Sigmoid colon (tissue), 7 donors: ENCODE data around the gene TMPRSS11A. TPM values are rescaled to one million over a fixed set of nuclear protein-coding genes. Genes with fewer than 3 reads are reported as not detected.

Experiments
- DNase-seq: peaks from one replicate; pipeline ENCODE4 v3.0.0-alpha.2; 2019
- H3K27ac ChIP-seq, 4 donors: fragments of 200-600 bp; sonication (generic); one replicate each; pipeline ENCODE4 v1.5.1; 2016 to 2019; ENCODE audit warnings: mild to moderate bottlenecking in 1 of 4
- H3K27me3 ChIP-seq, 3 donors: fragments of 200-600 bp; sonication (generic); one replicate each; pipeline ENCODE4 v1.5.1; 2019; ENCODE audit warnings: mild to moderate bottlenecking in 1 of 3
- H3K36me3 ChIP-seq, 4 donors: fragments of 200-600 bp; sonication (generic); one replicate each; pipeline ENCODE4 v1.5.1; 2016 to 2019
- H3K4me1 ChIP-seq, 4 donors: fragments of 200-600 bp; sonication (generic); one replicate each; pipeline ENCODE4 v1.5.1; 2017 to 2019
- H3K4me3 ChIP-seq, 4 donors: fragments of 200-600 bp; sonication (generic); one replicate each; pipeline ENCODE4 v1.5.1; 2017 to 2019; ENCODE audit warnings: mild to moderate bottlenecking in 2 of 4, moderate library complexity in 1 of 4
- H3K9me3 ChIP-seq, 4 donors: fragments of 200-600 bp in 3 of 4; sonication (generic) in 3 of 4; one replicate each; pipeline versions ENCODE4 v1.5.1 to v1.6.1; 2013 to 2019
- CTCF ChIP-seq, 4 experiments: fragments of 450-650 bp in 3 of 4; fragments of 200-600 bp in 1 of 4; IDR thresholded peaks; one replicate each; pipeline ENCODE4 v1.5.1; 2016 to 2019; ENCODE audit warnings: antibody characterized with exemption in 4 of 4, mild to moderate bottlenecking in 3 of 4, moderate library complexity in 2 of 4
- EP300 ChIP-seq, 4 donors: sonication (generic); formaldehyde crosslinking; IDR thresholded peaks; one replicate each; pipeline ENCODE4 v1.6.1; 2017; ENCODE audit warnings: antibody characterized with exemption in 4 of 4
- POLR2A ChIP-seq, 2 donors: fragments of 450-650 bp; IDR thresholded peaks; one replicate each; pipeline ENCODE4 v1.6.1; 2016; ENCODE audit warnings: antibody characterized with exemption in 2 of 2, mild to moderate bottlenecking in 2 of 2, moderate library complexity in 2 of 2
- POLR2AphosphoS5 ChIP-seq, 4 donors: sonication (generic); formaldehyde crosslinking; IDR thresholded peaks; one replicate each; pipeline ENCODE4 v1.6.1; 2017; ENCODE audit warnings: antibody characterized with exemption in 4 of 4
- WGBS, 2 donors: extraction: QIAGEN DNeasy Blood & Tissue Kit; methylation state at CpG; one replicate each; pipeline ENCODE4 v1.1.7; 2013; 5-methylcytosine and 5-hydroxymethylcytosine counted together
- intact Hi-C: fragments of 100-400 bp; cut with DNase I; formaldehyde crosslinking; loops from one replicate; pipeline ENCODE4 v1.15.1; 2023
- polyA plus RNA-seq, 3 donors: library from polyadenylated mRNA; stranded (reverse); fragments of 200-250 nt; gene quantifications; one replicate each; pipeline ENCODE4 v1.2.3, GENCODE V29; 2013
- total RNA-seq, 4 donors: library from RNA; depleted of rRNA; stranded (reverse); fragments of >200 nt; gene quantifications; one replicate each; pipeline ENCODE4 v1.1.0, GENCODE V29; 2016
- donor health status: healthy with polysubstance abuse.
- donor health status: Bipolar disorder and iron deficiency.
- donor health status: healthy.

TMPRSS11A gene
- not detected for total RNA-seq
- polyA plus RNA-seq: not detected

GRCh38 chr4:67963356-67963755 lies at the start of gene TMPRSS11A:
TSS of gene TMPRSS11A (minus strand) at chr4:67963493. CDS start at chr4:67963393, 100 bp downstream.
- no peak for DNase-seq
- Histone ChIP-seq H3K27me3 (no peaks in the 10 kb centered on the region), H3K9me3 (no peaks in the 10 kb centered on the region), H3K36me3 (no peaks in the 10 kb centered on the region), H3K27ac (no peak within 1 kb of the TSS), H3K4me1 (no peaks in the 10 kb centered on the region), H3K4me3 (no peak within 1 kb of the TSS)
- intact Hi-C loops: no loop called here
- TF ChIP-seq POLR2AphosphoS5 (IDR thresholded peaks at IDR 0.05) (no peak), CTCF (IDR thresholded peaks at IDR 0.05) (no peak)
- 44 to 67% methylated on average over 2 of the region's 2 CpGs for WGBS, 2 donors

- TF ChIP-seq EP300 (IDR thresholded peaks at IDR 0.05) (no peak), POLR2AphosphoS5 (IDR thresholded peaks at IDR 0.05) (no peak), POLR2A (IDR thresholded peaks at IDR 0.05) (no peak), CTCF (IDR thresholded peaks at IDR 0.05) (no peak)
- H3K36me3 ChIP-seq: no peaks in the 10 kb centered on the region
- no peak overlapping the region for H3K4me3 ChIP-seq
- intact Hi-C loops: no loop called here
- no peaks in the 10 kb centered on the region for H3K27me3 ChIP-seq
- H3K27ac ChIP-seq: no peak overlapping the region
- no peak for DNase-seq
- H3K9me3 ChIP-seq: peaks cover 0 to under 1% (median 0%) of the 10 kb centered on the region in 4 donors
- no peaks in the 10 kb centered on the region for H3K4me1 ChIP-seq
These were observed 48.4 kb upstream of the TMPRSS11A start for GRCh38 chr4:68011684-68012083.

- Histone ChIP-seq H3K9me3 (peaks cover 0 to 4% (median 0%) of the 10 kb centered on the region in 4 donors), H3K36me3 (no peaks in the 10 kb centered on the region), H3K4me3 (no peak overlapping the region), H3K4me1 (no peaks in the 10 kb centered on the region), H3K27ac (no peak overlapping the region), H3K27me3 (no peaks in the 10 kb centered on the region)
- no peak for DNase-seq
- TF ChIP-seq POLR2A (IDR thresholded peaks at IDR 0.05) (no peak), POLR2AphosphoS5 (IDR thresholded peaks at IDR 0.05) (no peak), EP300 (IDR thresholded peaks at IDR 0.05) (no peak), CTCF (IDR thresholded peaks at IDR 0.05) (no peak)
- intact Hi-C loops: no loop called here
These were observed 39.6 kb upstream of the TMPRSS11A start for GRCh38 chr4:68002906-68003305.

- no peak for DNase-seq
- intact Hi-C loops: no loop called here
- H3K27ac ChIP-seq: no peak overlapping the region
- no peak for TF ChIP-seq EP300 (IDR thresholded peaks at IDR 0.05)
- TF ChIP-seq POLR2AphosphoS5 (IDR thresholded peaks at IDR 0.05): no peak
- no peak for TF ChIP-seq CTCF (IDR thresholded peaks at IDR 0.05)
- no peak for TF ChIP-seq POLR2A (IDR thresholded peaks at IDR 0.05)
- H3K27me3 ChIP-seq: no peaks in the 10 kb centered on the region
- no peaks in the 10 kb centered on the region for H3K4me1 ChIP-seq
- no peaks in the 10 kb centered on the region for H3K9me3 ChIP-seq
- no peaks in the 10 kb centered on the region for H3K36me3 ChIP-seq
- WGBS, 2 donors: 88 to 93% methylated on average over 1 of the region's 1 CpG
- H3K4me3 ChIP-seq: no peak overlapping the region
These were observed 32.8 kb upstream of the TMPRSS11A start for GRCh38 chr4:67996127-67996526.

- Histone ChIP-seq H3K36me3 (no peaks in the 10 kb centered on the region), H3K9me3 (no peaks in the 10 kb centered on the region), H3K27me3 (no peaks in the 10 kb centered on the region), H3K27ac (no peak overlapping the region), H3K4me3 (no peak overlapping the region), H3K4me1 (no peaks in the 10 kb centered on the region)
- TF ChIP-seq POLR2AphosphoS5 (IDR thresholded peaks at IDR 0.05): no peak
- no peak for TF ChIP-seq POLR2A (IDR thresholded peaks at IDR 0.05)
- no peak for TF ChIP-seq CTCF (IDR thresholded peaks at IDR 0.05)
- TF ChIP-seq EP300 (IDR thresholded peaks at IDR 0.05): no peak
- DNase-seq: no peak
- intact Hi-C loops: no loop called here
- WGBS, 2 donors: 81 to 90% methylated on average over 5 of the region's 5 CpGs
These were observed 25.7 kb upstream of the TMPRSS11A start for GRCh38 chr4:67988991-67989390.
